Measurements from ENCODE around the gene AGBL4. TPM values are rescaled to one million over a fixed set of nuclear protein-coding genes. Genes with fewer than 3 reads are reported as not detected.

AGBL4 gene
- total RNA-seq, 1 experiment from 2014 or later: 0.33 TPM

GRCh38 chr1:48948562-48948961 is 1075.2 kb downstream of the AGBL4 start:
- BruUV-seq (replicated peaks): no TSS peak
- Histone ChIP-seq H3K4me3 (ENCODE audit: low read length) (no peak overlapping the region), H4K20me1 (ENCODE audit: low read length) (no peaks in the 10 kb centered on the region), H3K27me3 (ENCODE audit: low read length) (no peaks in the 10 kb centered on the region), H3K79me2 (ENCODE audit: low read length) (no peaks in the 10 kb centered on the region), H3K27ac (ENCODE audit: low read length) (no peak overlapping the region), H3K9ac (ENCODE audit: low read length) (no peak overlapping the region), H3K4me2 (ENCODE audit: low read length) (no peak overlapping the region), H2AFZ (ENCODE audit: low read length) (no peak overlapping the region), H3K9me2 (replicated peaks; ENCODE audit: low read length) (no peaks in the 10 kb centered on the region), H3K9me3 (ENCODE audit: low read length) (no peaks in the 10 kb centered on the region), H3K4me1 (ENCODE audit: insufficient read depth, low read length) (no peaks in the 10 kb centered on the region), H3K36me3 (ENCODE audit: low read depth, low read length) (no peaks in the 10 kb centered on the region), H3F3A (ENCODE audit: low read length, unreplicated experiment) (no peaks in the 10 kb centered on the region)
- no peak for ATAC-seq
- ChIA-PET POLR2A (ENCODE audit: unreplicated experiment) (no interaction called here), CTCF (no interaction called here)
- DNase-seq: no peak
- intact Hi-C loops (cut with micrococcal nuclease): no loop called here
- TF ChIP-seq CTCF (conservative IDR thresholded peaks at IDR 0.05; ENCODE audit: low read depth, low read length): no peak
- TF ChIP-seq EZH2 (IDR thresholded peaks at IDR 0.05; ENCODE audit: low read length, unreplicated experiment): no peak
- TF ChIP-seq EZH2phosphoT487 (IDR thresholded peaks at IDR 0.05; ENCODE audit: borderline replicate concordance, low read length): no peak

- TF ChIP-seq EZH2 (IDR thresholded peaks at IDR 0.05; ENCODE audit: low read length, unreplicated experiment): no peak
- TF ChIP-seq CTCF (conservative IDR thresholded peaks at IDR 0.05; ENCODE audit: low read depth, low read length): no peak
- no peak for TF ChIP-seq EZH2phosphoT487 (IDR thresholded peaks at IDR 0.05; ENCODE audit: borderline replicate concordance, low read length)
- Histone ChIP-seq H3K4me2 (ENCODE audit: low read length) (no peak overlapping the region), H3K27ac (ENCODE audit: low read length) (no peak overlapping the region)
Observed at GRCh38 chr1:48947761-48948537, 1075.8 kb downstream of the AGBL4 start.

GRCh38 chr1:48946070-48946469 is 1077.7 kb downstream of the AGBL4 start:
- ATAC-seq (no peak), DNase-seq (no peak)
- no peak overlapping the region for H3K4me2 ChIP-seq (ENCODE audit: low read length)
- H3K79me2 ChIP-seq (ENCODE audit: low read length): no peaks in the 10 kb centered on the region
- H3K27me3 ChIP-seq (ENCODE audit: low read length): no peaks in the 10 kb centered on the region
- H3K36me3 ChIP-seq (ENCODE audit: low read depth, low read length): no peaks in the 10 kb centered on the region
- no peak overlapping the region for H3K9ac ChIP-seq (ENCODE audit: low read length)
- no peaks in the 10 kb centered on the region for H4K20me1 ChIP-seq (ENCODE audit: low read length)
- H3F3A ChIP-seq (ENCODE audit: low read length, unreplicated experiment): no peaks in the 10 kb centered on the region
- no peaks in the 10 kb centered on the region for H3K9me2 ChIP-seq (replicated peaks; ENCODE audit: low read length)
- no peak overlapping the region for H2AFZ ChIP-seq (ENCODE audit: low read length)
- intact Hi-C loops (cut with micrococcal nuclease): no loop called here
- POLR2A ChIA-PET (ENCODE audit: unreplicated experiment): no interaction called here
- no peak overlapping the region for H3K27ac ChIP-seq (ENCODE audit: low read length)
- BruUV-seq (replicated peaks): no TSS peak
- H3K9me3 ChIP-seq (ENCODE audit: low read length): no peaks in the 10 kb centered on the region
- H3K4me3 ChIP-seq (ENCODE audit: low read length): no peak overlapping the region
- no peaks in the 10 kb centered on the region for H3K4me1 ChIP-seq (ENCODE audit: insufficient read depth, low read length)
- TF ChIP-seq EZH2phosphoT487 (IDR thresholded peaks at IDR 0.05; ENCODE audit: borderline replicate concordance, low read length) (no peak), EZH2 (IDR thresholded peaks at IDR 0.05; ENCODE audit: low read length, unreplicated experiment) (no peak), CTCF (conservative IDR thresholded peaks at IDR 0.05; ENCODE audit: low read depth, low read length) (no peak)
- CTCF ChIA-PET: no interaction called here

More at GRCh38 chr1:48947761-48948537, 1075.8 kb downstream of the AGBL4 start:
- ChIA-PET CTCF (no interaction called here), POLR2A (ENCODE audit: unreplicated experiment) (no interaction called here)
- H4K20me1 ChIP-seq (ENCODE audit: low read length): no peaks in the 10 kb centered on the region
- H3K9ac ChIP-seq (ENCODE audit: low read length): no peak overlapping the region
- ATAC-seq (no peak), DNase-seq (no peak)
- no peak overlapping the region for H2AFZ ChIP-seq (ENCODE audit: low read length)
- no peak overlapping the region for H3K4me3 ChIP-seq (ENCODE audit: low read length)
- BruUV-seq (replicated peaks): no TSS peak
- H3K36me3 ChIP-seq (ENCODE audit: low read depth, low read length): no peaks in the 10 kb centered on the region
- H3K9me2 ChIP-seq (replicated peaks; ENCODE audit: low read length): no peaks in the 10 kb centered on the region
- H3K9me3 ChIP-seq (ENCODE audit: low read length): no peaks in the 10 kb centered on the region
- H3K27me3 ChIP-seq (ENCODE audit: low read length): no peaks in the 10 kb centered on the region
- H3K4me1 ChIP-seq (ENCODE audit: insufficient read depth, low read length): no peaks in the 10 kb centered on the region
- intact Hi-C loops (cut with micrococcal nuclease): no loop called here
- no peaks in the 10 kb centered on the region for H3K79me2 ChIP-seq (ENCODE audit: low read length)
- no peaks in the 10 kb centered on the region for H3F3A ChIP-seq (ENCODE audit: low read length, unreplicated experiment)
